Measurements from ENCODE around the gene COBL. TPM values are rescaled to one million over a fixed set of nuclear protein-coding genes. Genes with fewer than 3 reads are reported as not detected.

COBL gene
- total and polyA plus RNA-seq, 2 of the 8 experiments (the other 6 are each of a cell fraction or from before 2014, with no cell fraction given) = 13.8 to 40.4 TPM

- H4K5ac ChIP-seq (ENCODE audit: insufficient read length, low read depth, low read length) = no peak overlapping the region
- H3K4me2 ChIP-seq (ENCODE audit: insufficient read depth in 1 of 2, low read depth in 2 of 2, low read length in 2 of 2) = no peak overlapping the region
- POLR2A ChIA-PET (ENCODE audit: partially characterized antibody) = interaction anchor here (0.8 to 5.8 kb wide), 2 partner anchors 27 to 36 kb away, joined by 3 to 40 read pairs; no protein-coding TSS in a partner anchor
- no peak overlapping the region for H3K23ac ChIP-seq (ENCODE audit: insufficient read length)
- DNase-seq (ENCODE audit: low read depth in 1 of 2, low spot score in 2 of 2) (no peak), FAIRE-seq (peak; percentile 36)
- H3K36me3 ChIP-seq (ENCODE audit: control insufficient read depth in 2 of 4, insufficient read depth in 4 of 4, low read length in 3 of 4) = no peaks in the 10 kb centered on the region
- no peak overlapping the region for H3K56ac ChIP-seq (replicated peaks; ENCODE audit: insufficient read length, low read depth, low read length)
- no peaks in the 10 kb centered on the region for H3K23me2 ChIP-seq (ENCODE audit: low read depth, low read length)
- no peak overlapping the region for H4K8ac ChIP-seq (ENCODE audit: extremely low read depth, insufficient read depth, low read length)
- H4K20me1 ChIP-seq (replicated peaks in 1 of 2; ENCODE audit: control insufficient read depth in 1 of 2, insufficient read depth in 2 of 2, low read length in 2 of 2) = no peaks in the 10 kb centered on the region
- no peak overlapping the region for H2BK12ac ChIP-seq (ENCODE audit: low read depth, low read length)
- H3K79me2 ChIP-seq (ENCODE audit: control insufficient read depth in 1 of 2, insufficient read depth in 2 of 2, low read length in 2 of 2) = no peaks in the 10 kb centered on the region
- no peak overlapping the region for H3K27ac ChIP-seq (ENCODE audit: low read depth, low read length)
- H3K4me1 ChIP-seq (replicated peaks in 1 of 4; ENCODE audit: control insufficient read depth in 3 of 4, insufficient read depth in 4 of 4, low read length in 3 of 4) = peaks cover 0 to 5% (median 2%) of the 10 kb centered on the region in 4 experiments; a peak in 5 of 7 replicates
- no peak overlapping the region for H2AFZ ChIP-seq (ENCODE audit: low read length)
- H2BK20ac ChIP-seq (ENCODE audit: low read length) = no peak overlapping the region
- H4K91ac ChIP-seq (replicated peaks; ENCODE audit: insufficient read length, low read length) = no peak overlapping the region
- H3K14ac ChIP-seq (ENCODE audit: insufficient read length) = no peak overlapping the region
- no peak overlapping the region for H2AK5ac ChIP-seq (ENCODE audit: low read depth, low read length)
- H2BK5ac ChIP-seq (ENCODE audit: low read depth, low read length) = no peak overlapping the region
- no peaks in the 10 kb centered on the region for H3K79me1 ChIP-seq (ENCODE audit: low read depth, low read length)
- TF ChIP-seq EP300 (IDR thresholded peaks at IDR 0.05; ENCODE audit: borderline replicate concordance in 1 of 2, low read depth in 2 of 2, low read length in 2 of 2) = no peak
- no peak overlapping the region for H3K18ac ChIP-seq (ENCODE audit: extremely low read depth, low read length)
- H3K4me3 ChIP-seq (ENCODE audit: extremely low read depth in 1 of 4, insufficient read depth in 2 of 4, low read depth in 3 of 4, low read length in 4 of 4) = no peak overlapping the region
- H3K9ac ChIP-seq (replicated peaks in 1 of 4; ENCODE audit: extremely low read depth in 1 of 4, low read depth in 3 of 4, low read length in 3 of 4) = no peak overlapping the region
- WGBS, 2 experiments (ENCODE audit: extremely low coverage in 1 of 2, insufficient coverage in 1 of 2, insufficient read length in 1 of 2, insufficient replicate concordance in 2 of 2, low coverage in 1 of 2, low lambda C conversion rate in 2 of 2, missing lambda C conversion rate in 1 of 2) = 94% methylated on average over 2 of the region's 2 CpGs; no CpG with 5 or more reads in 1 of the 2 experiments
- CTCF ChIA-PET (ENCODE audit: partially characterized antibody) = interaction anchor here (0.6 to 8.9 kb wide), 28 partner anchors 9 to 396 kb away, joined by 3 to 109 read pairs (median 4); no protein-coding TSS in a partner anchor
- no peak overlapping the region for H2BK120ac ChIP-seq (replicated peaks; ENCODE audit: low read depth, low read length)
- H3K9me3 ChIP-seq (ENCODE audit: insufficient read depth in 2 of 2, low read depth in 1 of 2, low read length in 1 of 2) = no peaks in the 10 kb centered on the region
- no peak overlapping the region for H3K4ac ChIP-seq (replicated peaks; ENCODE audit: insufficient read length, low read depth, low read length)
- H2BK15ac ChIP-seq (ENCODE audit: low read length) = no peak overlapping the region
- no peaks in the 10 kb centered on the region; a peak in 1 of 7 replicates for H3K27me3 ChIP-seq (replicated peaks in 1 of 4; ENCODE audit: control insufficient read depth in 3 of 4, extremely low read depth in 1 of 4, insufficient read depth in 3 of 4, low read length in 3 of 4)
Measured at GRCh38 chr7:51354434-51354833, 37.8 kb upstream of the COBL start.
